ENCODE measurements around the gene SEZ6L2.

Gene SEZ6L2

GRCh38 chr16:29864205-29864604 is 35.1 kb downstream of the SEZ6L2 start:
- no peak for DNase-seq (ENCODE audit: low read depth)
- in situ Hi-C loops (cut with HindIII; ENCODE audit: low sequenced_read_pairs) = loop anchor here (5.0 kb wide), 1 partner anchor 78 kb away; no protein-coding TSS in a partner anchor
- TF ChIP-seq CTCF (IDR thresholded peaks at IDR 0.05; ENCODE audit: low read depth, low read length, missing control alignments) = no peak
- no peak overlapping the region for H3K4me3 ChIP-seq (ENCODE audit: low read depth, low read length)

- no peak for TF ChIP-seq CTCF (IDR thresholded peaks at IDR 0.05; ENCODE audit: low read depth, low read length, missing control alignments)
- in situ Hi-C loops (cut with HindIII; ENCODE audit: low sequenced_read_pairs) = loop anchor here (5.0 kb wide), 1 partner anchor 79 kb away; no protein-coding TSS in a partner anchor
- peak overlapping the region; percentile 86 for H3K4me3 ChIP-seq (ENCODE audit: low read depth, low read length)
- no peak for DNase-seq (ENCODE audit: low read depth)
Observed at GRCh38 chr16:29863669-29863984, 35.7 kb downstream of the SEZ6L2 start.

GRCh38 chr16:29862884-29863668 is 36.3 kb downstream of the SEZ6L2 start, which contains the start of gene CDIPT:
Gene CDIPT, minus strand, starts transcription at chr16:29863226. Its CDS starts 369 bp downstream, at chr16:29862857.
- peak; percentile 76 for TF ChIP-seq CTCF (IDR thresholded peaks at IDR 0.05; ENCODE audit: low read depth, low read length, missing control alignments)
- in situ Hi-C loops (cut with HindIII; ENCODE audit: low sequenced_read_pairs) = loop anchor here (5.0 kb wide), 1 partner anchor 79 kb away; no protein-coding TSS in a partner anchor
- peak within 1 kb of the TSS; percentile 86 for H3K4me3 ChIP-seq (ENCODE audit: low read depth, low read length)
- peak; percentile 96 for DNase-seq (ENCODE audit: low read depth)

GRCh38 chr16:29862383-29862883 is 36.9 kb downstream of the SEZ6L2 start:
- peak; percentile 43 for TF ChIP-seq CTCF (IDR thresholded peaks at IDR 0.05; ENCODE audit: low read depth, low read length, missing control alignments)
- in situ Hi-C loops (cut with HindIII; ENCODE audit: low sequenced_read_pairs) = loop anchor here (5.0 kb wide), 1 partner anchor 80 kb away; no protein-coding TSS in a partner anchor
- DNase-seq (ENCODE audit: low read depth) = no peak
- peak overlapping the region; percentile 86 for H3K4me3 ChIP-seq (ENCODE audit: low read depth, low read length)

GRCh38 chr16:29860218-29860617 is 39.1 kb downstream of the SEZ6L2 start:
- H3K4me3 ChIP-seq (ENCODE audit: low read depth, low read length) = no peak overlapping the region
- TF ChIP-seq CTCF (IDR thresholded peaks at IDR 0.05; ENCODE audit: low read depth, low read length, missing control alignments) = no peak
- no peak for DNase-seq (ENCODE audit: low read depth)
- in situ Hi-C loops (cut with HindIII; ENCODE audit: low sequenced_read_pairs) = loop anchor here (5.0 kb wide), 1 partner anchor 82 kb away; no protein-coding TSS in a partner anchor

- in situ Hi-C loops (cut with HindIII; ENCODE audit: low sequenced_read_pairs) = no loop called here
- H3K4me3 ChIP-seq (ENCODE audit: low read depth, low read length) = no peak overlapping the region
- no peak for TF ChIP-seq CTCF (IDR thresholded peaks at IDR 0.05; ENCODE audit: low read depth, low read length, missing control alignments)
- DNase-seq (ENCODE audit: low read depth) = no peak
Observed at GRCh38 chr16:29858974-29859373, 40.4 kb downstream of the SEZ6L2 start.
